Superior temporal gyrus (tissue), 1 donor: ENCODE data around the gene BLM.
"Not testable (repeated sequence)": the region's sequence is repeated elsewhere in the genome, so short reads cannot be mapped to it uniquely, and the experiment has no call there.

Source experiments
- DNase-seq: peaks from one replicate; pipeline ENCODE4 v3.0.0-alpha.2; 2016; ENCODE audit errors: extremely low spot score

The BLM gene

GRCh38 chr15:90730290-90730689 lies 13.1 kb downstream of the BLM start:
- DNase-seq = no peak

GRCh38 chr15:90735923-90736322 lies 18.8 kb downstream of the BLM start:
- no peak for DNase-seq

DNA sequence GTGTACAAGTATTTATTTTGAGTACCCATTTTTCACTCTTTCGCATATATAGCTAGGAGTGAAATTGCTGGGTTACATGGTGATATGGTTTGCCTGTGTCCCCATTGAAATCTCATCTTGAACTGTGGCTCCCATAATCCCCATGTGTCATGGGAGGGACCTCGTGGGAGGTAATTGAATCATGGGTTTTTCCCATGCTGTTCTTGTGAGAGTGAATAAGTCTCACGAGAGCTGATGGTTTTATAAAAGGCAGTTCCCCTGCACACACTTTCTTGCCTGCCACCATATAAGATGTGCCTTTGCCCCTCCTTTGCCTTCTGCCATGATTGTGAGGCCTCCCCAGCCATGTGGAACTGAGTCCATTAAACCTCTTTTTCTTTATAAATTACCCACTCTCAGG lies 23.4 kb downstream of the BLM start:
- not testable (repeated sequence) for DNase-seq

DNA sequence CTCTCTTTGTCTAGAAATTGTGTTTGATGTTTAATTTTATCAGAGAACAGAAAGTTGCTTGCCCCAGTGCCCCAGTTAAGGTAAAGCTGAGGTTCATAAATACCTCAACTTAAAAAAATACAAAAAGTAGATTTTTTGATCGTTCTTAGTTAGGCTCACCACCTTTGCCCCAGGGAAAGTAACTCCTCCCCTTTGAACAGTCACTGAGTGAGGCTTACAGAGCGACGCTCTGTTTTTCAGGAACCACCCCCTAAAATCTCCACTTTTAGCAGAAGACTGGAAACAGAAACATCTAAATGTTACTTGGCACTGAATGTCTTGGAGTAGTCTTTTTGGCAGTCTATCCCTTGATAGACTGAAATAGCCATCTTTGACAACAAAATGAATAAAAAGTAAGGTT lies 24.9 kb downstream of the BLM start:
- no peak for DNase-seq

DNA sequence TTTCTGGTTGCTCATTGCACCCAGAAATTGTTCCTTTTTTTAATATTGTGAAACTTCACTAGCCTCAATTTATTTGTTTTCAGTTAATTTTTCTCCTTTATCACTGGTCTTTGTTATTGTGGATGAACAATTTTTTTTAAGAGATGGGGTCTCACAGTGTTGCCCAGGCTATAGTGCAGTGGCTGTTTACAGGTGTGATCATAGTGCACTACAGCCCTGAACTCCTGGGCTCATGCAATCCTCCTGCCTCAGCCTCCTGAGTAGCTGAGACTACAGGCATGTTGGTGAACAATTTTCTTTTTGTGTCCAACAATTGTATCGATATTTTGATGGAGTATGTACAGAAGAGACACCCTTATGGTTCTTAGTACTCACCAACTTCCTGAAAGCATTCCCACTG lies 26.3 kb downstream of the BLM start:
- DNase-seq = no peak

DNA sequence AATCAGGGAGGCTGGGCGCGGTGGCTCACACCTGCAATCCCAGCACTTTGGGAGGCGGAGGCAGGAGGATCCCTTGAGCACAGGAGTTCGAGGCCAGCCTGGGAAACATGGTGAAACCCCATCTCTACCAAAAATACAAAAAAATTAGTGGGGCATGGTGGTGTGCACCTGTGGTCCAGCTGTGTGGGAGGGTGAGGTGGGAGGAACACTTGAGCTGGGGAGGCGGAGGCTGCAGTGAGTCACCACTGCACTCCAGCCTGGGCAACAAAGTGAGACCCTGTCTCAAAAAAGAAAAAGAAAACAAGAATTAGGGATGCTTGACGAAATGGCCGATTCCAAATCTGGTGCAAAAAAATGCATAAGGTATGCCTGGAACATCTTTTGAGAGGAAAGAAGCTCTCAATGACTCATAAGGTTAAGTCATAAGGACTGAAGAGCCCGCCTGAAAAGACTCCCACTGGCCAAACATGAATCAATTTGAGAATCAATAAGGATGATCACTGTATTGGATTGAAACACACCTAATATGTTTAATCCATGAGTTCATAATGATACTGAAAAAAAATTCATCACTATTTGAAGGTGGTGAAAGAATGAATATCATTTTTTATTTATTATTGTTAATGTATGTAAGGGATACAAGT lies 27.7 kb downstream of the BLM start:
- DNase-seq = no peak

GRCh38 chr15:90749754-90750153 lies 32.6 kb downstream of the BLM start:
- no peak for DNase-seq

- DNase-seq = no peak
Measured at GRCh38 chr15:90750186-90750585, 33.0 kb downstream of the BLM start.

- DNase-seq = no peak
Measured at GRCh38 chr15:90751300-90751825, 34.2 kb downstream of the BLM start.

DNA sequence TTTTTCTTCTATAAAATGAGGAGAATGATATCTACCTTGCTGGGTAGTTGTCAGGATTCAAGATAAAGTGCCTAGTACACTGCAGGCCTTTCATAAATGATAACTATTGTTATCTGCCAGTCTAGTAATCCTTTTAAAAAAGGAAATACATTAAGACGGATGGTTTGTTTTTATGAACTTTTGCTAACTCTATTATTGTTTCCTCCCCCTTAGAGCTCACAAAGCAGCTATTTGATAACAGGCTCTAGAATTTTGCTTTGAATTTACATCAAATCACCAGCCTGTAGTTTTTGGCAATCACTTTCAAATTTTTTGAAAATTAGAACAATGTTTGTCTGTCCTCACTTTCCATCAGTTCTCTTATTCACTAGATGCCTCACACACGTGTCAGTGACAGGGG lies 39.8 kb downstream of the BLM start:
- DNase-seq = no peak

GRCh38 chr15:90757461-90757860 lies 40.3 kb downstream of the BLM start:
- no peak for DNase-seq

DNA sequence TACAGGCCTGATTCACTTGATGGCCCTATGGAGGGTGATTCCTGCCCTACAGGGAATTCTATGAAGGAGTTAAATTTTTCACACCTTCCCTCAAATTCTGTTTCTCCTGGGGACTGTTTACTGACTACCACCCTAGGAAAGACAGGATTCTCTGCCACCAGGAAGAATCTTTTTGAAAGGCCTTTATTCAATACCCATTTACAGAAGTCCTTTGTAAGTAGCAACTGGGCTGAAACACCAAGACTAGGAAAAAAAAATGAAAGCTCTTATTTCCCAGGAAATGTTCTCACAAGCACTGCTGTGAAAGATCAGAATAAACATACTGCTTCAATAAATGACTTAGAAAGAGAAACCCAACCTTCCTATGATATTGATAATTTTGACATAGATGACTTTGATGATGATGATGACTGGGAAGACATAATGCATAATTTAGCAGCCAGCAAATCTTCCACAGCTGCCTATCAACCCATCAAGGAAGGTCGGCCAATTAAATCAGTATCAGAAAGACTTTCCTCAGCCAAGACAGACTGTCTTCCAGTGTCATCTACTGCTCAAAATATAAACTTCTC lies 43.6 kb downstream of the BLM start:
- peak; percentile 70 for DNase-seq

- DNase-seq = no peak
Measured at GRCh38 chr15:90761629-90762028, 44.5 kb downstream of the BLM start.

- no peak for DNase-seq
Measured at GRCh38 chr15:90762109-90762508, 45.0 kb downstream of the BLM start.

DNA sequence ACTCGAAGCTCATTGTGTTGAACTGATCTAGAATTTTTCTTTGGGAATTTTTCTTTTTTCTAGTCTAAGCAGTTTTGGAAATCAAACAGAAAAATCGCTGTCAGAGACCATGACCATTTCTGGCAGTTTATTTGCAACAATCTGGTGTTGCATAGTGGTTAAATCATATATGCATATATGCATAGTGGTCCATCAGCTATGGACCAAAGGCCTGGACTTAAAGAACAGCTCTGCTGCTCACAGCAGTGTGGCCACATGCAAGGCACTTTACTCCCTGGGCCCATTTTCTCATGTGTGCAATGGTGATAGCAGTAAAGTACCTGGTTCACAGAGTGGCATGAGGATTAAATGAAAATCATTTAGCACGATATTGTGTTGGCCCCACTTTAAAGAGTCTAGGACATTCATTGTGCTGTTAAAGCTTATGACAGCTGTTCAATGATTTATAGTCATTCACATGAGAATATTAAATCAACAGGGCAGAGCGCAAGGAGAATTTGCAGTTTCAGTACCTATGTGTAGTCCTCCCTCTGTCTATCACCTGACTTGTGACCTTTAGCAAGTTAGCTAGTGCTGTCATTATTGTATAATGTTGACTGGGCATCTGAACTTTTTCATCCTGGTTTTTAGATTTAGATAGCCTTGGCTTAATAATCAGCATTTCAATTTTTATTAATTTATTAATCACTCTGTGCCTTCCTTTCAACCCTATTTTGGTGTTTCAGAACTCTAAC lies 46.4 kb downstream of the BLM start:
- no peak for DNase-seq

- DNase-seq = no peak
Measured at GRCh38 chr15:90765531-90765930, 48.4 kb downstream of the BLM start.

GRCh38 chr15:90765966-90766365 lies 48.8 kb downstream of the BLM start:
- DNase-seq = no peak

- DNase-seq = no peak
Measured at GRCh38 chr15:90769375-90769774, 52.2 kb downstream of the BLM start.

DNA sequence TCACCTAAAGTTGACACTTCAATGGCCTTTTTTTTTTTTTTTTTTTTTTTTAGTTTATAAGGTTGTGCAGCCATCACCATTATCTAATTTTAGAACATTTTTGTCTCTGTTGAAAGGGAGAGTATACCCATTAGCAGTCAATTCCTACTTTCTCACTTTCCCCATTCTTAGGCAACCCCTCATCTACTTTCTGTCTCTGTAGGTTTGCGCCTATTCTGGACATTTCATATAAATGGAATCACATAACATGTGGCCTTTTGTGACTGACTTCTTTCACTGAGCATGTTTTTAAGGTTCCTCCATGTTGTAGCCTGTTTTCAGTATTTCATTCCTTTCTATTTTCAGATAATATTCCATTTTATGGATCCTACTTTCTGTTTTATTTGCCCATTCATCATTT lies 56.3 kb downstream of the BLM start:
- DNase-seq = no peak

DNA sequence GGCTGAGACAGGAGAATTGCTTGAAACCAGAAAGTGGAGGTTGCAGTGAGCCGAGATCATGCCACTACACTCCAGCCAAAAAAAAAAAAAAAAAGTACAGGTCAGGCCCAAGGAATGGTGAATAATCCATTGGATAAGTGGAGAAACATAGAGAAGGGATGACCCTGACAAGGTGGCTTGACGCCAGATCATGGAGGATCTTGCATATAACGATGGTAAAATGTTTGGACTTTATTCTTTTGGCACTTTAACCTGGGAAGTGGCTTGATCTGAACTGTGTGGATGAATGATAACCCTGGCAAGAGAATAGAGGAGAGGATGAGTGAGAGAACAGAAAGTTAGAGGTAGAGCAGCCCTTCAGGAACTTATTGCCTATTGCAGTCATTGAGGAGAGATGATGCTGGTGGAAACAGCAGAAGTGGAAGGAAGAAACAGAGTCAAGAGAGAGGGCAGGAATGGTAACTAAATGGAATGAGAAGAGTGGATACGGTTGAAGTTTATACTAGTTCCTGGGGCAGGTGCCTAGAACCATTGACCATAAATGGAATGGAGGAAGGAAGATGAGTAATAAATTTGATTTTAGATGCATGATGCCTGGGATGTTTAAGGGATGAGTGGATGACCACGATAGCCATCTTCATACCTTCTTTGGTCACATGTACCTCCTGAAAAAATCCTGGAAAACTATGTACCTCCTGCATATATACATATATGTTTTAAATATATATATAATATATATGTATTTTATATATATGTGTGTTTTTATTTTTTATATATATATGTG lies 57.8 kb downstream of the BLM start:
- DNase-seq = no peak

DNA sequence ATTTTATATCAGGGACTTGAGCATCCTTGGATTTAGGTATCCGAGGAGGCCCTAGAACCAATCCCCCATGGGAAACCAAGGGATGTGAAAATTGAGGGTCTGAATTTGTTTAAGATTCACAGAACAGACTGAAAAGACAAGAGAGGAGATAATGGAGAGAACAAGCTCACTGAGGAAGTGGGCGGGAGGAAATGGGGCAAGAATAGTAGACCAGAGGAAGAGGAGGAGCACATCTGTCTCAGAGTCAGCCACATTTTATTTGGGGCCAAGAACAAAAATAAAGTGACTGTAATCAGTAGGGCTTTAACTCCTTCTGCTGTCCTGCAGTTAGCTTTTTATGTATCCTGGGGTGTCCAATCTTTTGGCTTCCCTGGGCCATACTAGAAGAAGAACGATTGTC lies 63.8 kb downstream of the BLM start:
- no peak for DNase-seq

- no peak for DNase-seq
Measured at GRCh38 chr15:90782442-90782841, 65.3 kb downstream of the BLM start.
